ENCODE measurements around the gene RABAC1.
A peak's percentile ranks its signal among the peaks of the same experiment; 100 is the strongest.
"Not testable (repeated sequence)": the region's sequence is repeated elsewhere in the genome, so short reads cannot be mapped to it uniquely, and the experiment has no call there.

RABAC1 gene

DNA sequence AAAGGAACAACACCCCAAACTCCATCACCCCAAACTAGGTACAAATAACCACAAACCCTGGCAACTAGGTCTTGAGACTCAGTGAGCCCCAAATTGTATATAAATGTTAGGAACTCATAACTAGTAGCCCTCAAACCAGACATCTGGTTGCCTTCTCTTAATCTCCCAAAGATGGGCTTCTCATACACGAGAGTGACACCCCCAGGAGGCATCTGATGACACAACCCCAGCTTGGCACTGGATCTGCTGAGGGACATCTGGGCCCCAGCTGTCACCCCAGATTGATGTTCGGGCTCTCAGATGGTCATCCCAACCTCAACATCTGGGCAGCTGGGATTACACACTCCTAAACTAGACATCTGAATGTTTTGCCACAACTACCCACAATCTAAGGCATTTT lies 14.8 kb downstream of the RABAC1 start:
- no peak for DNase-seq

GRCh38 chr19:41941410-41942202 lies 17.5 kb downstream of the RABAC1 start:
- DNase-seq, result no peak

- no peak for DNase-seq
Observed at GRCh38 chr19:41940731-41941409, 18.3 kb downstream of the RABAC1 start.

DNA sequence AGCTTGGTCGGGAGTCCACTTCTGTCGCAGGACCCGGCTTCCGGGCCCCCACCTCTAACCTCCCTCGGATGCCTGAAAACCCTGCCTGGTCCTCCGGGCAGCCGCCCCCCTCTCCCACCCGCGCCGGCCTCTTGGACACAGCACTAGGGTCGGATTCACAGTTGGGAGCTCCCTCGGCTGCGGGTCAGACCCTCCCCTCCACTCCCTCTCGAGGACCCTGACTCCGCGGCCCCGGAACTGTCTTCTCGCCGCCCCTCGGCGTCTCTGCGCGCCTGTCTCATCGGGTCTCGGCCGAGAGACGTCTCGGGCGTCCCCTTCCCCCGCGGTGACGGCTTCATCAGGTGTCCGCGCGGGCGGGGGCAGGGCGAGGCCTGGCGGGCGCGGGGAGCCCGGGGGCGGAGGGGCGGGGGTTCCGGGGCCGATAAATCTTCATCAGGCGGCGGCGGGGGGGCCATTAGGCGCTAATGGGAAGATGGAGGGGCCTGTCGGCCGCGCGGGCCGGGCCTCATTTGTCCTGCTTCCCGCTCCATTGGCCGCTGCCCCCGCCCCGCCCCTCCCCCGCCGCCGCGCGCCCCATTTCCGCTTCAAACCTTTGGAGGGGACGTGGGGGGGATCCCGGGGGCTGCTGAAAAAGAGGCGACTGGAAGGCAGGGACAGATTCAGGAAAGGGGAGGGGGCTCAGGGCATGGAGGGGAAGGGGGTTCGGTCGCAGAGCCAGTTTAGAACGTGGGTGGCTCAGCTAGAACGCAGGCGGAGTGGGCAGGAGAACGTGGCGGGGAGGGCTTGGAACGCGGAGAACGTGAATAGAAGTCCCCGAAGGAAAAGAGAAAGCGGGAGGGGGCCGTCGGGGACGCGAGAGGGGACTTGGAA lies 19.0 kb downstream of the RABAC1 start:
- DNase-seq, result no peak

GRCh38 chr19:41939209-41939608 lies 19.9 kb downstream of the RABAC1 start:
- not testable (repeated sequence) for DNase-seq

GRCh38 chr19:41937525-41938468 lies 21.3 kb downstream of the RABAC1 start:
- DNase-seq, result no peak

GRCh38 chr19:41936961-41937360 lies 22.2 kb downstream of the RABAC1 start:
- no peak for DNase-seq

- no peak for DNase-seq
Observed at GRCh38 chr19:41936416-41936850, 22.7 kb downstream of the RABAC1 start.

DNA sequence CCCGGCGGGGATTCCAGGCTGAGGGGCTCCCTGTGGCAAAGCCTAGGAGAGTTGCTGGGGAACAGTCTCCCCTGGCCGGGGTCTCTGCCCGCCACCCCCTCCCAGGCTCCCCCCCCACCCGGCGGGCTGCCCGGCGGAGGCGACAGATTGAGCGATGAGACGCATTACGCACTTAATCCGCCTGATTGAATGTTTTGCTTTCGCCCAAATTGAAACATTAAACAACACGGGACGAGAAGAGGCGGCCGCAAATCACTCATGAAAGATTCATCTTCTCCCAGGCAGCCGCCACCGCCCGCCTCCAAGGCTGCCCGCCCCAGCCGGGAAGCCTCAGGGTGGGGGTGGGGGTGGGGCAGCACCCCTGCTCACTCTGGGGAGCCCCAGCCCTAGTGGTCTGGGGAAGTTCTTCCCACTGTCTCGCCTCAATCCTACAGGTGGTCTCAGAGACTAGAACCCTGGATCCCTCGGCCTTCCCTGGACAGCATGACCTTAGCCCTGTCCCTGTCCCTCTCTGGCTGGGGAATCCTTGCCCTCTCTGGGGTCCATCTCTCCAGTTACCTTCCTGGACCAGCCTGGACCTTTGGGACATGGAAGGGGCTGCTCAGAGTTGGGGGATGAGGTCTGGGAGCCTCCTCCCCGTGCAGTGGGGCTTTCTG lies 23.2 kb downstream of the RABAC1 start:
- no peak for DNase-seq

- peak; percentile 34 for DNase-seq
Observed at GRCh38 chr19:41934849-41935374, 24.2 kb downstream of the RABAC1 start.

GRCh38 chr19:41933693-41934426 lies 25.3 kb downstream of the RABAC1 start:
- DNase-seq, result no peak

DNA sequence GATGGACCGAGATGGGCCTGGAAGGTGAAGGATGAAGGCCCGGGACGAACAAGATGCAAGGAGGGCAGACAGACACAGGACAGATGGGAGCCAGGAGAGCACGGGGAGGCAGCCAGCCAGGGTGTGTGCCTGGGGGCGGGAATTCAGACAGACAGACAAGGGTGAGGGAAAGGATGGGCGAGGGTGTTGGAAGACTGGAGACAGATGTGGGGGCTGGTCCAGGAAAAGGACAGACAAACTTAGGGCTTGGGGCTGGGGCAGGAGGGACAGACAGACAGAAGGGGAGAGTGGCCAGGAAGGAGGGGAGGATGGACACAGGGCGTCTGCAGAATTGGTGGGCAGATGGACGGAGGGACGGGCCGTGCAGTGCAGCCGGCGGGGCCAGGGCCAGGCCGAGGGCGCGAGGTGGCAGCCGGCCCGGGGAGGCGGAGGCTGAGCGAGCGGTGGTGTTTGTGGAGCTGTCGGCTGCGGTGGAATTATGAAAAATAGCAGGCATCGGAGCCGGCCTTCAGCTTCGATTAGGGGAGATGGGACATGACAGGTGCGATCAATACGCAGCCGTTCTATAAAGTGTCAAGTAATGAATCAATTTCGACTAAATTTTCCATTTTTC lies 26.3 kb downstream of the RABAC1 start:
- DNase-seq, result peak; percentile 18

GRCh38 chr19:41932259-41932719 lies 26.8 kb downstream of the RABAC1 start:
- DNase-seq, result no peak

GRCh38 chr19:41930926-41931592 lies 28.1 kb downstream of the RABAC1 start:
- DNase-seq, result no peak

DNA sequence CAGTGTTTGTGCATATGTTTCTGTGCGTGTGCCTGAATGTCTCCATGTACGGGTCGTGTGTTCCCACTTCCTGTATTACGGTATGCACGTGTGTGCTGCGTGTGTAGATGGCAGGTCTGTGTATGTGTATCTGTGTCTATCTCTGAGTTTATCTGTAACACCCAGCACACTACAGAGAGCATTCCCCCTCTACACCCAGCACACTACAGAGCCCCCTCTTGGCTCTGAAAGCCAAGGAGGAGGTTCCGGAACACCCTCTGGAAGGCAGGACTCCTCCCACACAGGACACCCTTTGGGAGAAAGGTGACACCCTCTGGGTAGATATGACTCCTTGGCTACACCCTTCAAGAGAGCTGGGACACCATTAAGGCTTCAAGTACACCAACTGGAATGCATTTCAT lies 28.8 kb downstream of the RABAC1 start:
- DNase-seq, result no peak

- no peak for DNase-seq
Observed at GRCh38 chr19:41929536-41930071, 29.5 kb downstream of the RABAC1 start.

DNA sequence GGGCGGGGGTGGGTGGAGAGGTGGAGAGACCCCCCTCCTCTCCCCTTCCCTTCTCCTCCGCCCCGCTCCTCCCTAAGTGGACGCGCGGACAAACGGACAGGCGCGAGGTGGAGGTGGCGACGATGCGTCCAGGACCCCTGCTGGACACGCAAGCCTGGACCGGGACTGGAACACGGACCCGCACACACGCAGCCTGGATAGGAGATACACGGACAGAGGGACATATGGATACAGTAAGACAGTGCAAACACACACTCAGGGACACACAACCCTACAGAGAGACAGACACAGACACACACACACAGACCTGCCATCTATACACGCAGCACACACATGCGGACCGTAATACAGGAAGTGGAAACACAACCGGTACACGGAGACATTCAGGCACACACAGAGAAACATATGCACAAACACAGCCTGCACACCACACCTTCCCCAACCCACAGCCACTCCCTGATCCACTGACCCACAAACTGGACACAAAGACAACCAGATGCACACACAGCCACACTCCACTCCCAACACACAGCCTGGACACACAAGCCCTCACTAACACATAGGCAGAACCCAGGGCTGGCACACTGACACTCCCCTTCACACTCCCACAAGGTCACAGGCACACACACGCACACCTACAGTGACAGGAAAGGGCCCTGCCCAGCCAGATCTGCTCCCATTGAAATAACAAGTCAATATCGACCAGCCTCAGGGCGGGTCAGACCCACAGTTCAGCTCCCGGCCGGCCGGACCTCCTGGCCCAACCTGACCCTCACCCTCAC lies 30.2 kb downstream of the RABAC1 start:
- DNase-seq, result no peak

GRCh38 chr19:41928221-41928683 lies 30.9 kb downstream of the RABAC1 start, which contains the start of gene ERFL:
Gene ERFL (minus strand): TSS chr19:41928449. CDS start chr19:41912919, 15,530 bp downstream.
- DNase-seq, result no peak
